Thoracic aorta (tissue), 2 donors: ENCODE results near the gene PHKA2. TPM values are rescaled to one million over a fixed set of nuclear protein-coding genes. Genes with fewer than 3 reads are reported as not detected.

Source experiments
- ATAC-seq: fragments of 150-250 bp; one replicate; pipeline ENCODE4 v1.8.0; 2017; ENCODE audit warnings: low read depth; ENCODE audit not compliant: insufficient number of reproducible peaks, low FRiP score
- DNase-seq: peaks from one replicate; pipeline ENCODE4 v3.0.0-alpha.2; 2020; ENCODE audit warnings: low spot score
- H3K27ac ChIP-seq, 2 donors: fragments of 200-600 bp; sonication (generic); 1 replicate in 1 of 2; 2 replicates in 1 of 2; pipeline ENCODE4 v1.5.1; 2016; ENCODE audit warnings: mild to moderate bottlenecking in 2 of 2, moderate library complexity in 2 of 2
- H3K27me3 ChIP-seq: fragments of 200-600 bp; sonication (generic); replicated peaks from 2 replicates; pipeline ENCODE4 v1.6.0; 2016; ENCODE audit warnings: mild to moderate bottlenecking; ENCODE audit not compliant: insufficient read depth
- H3K36me3 ChIP-seq: fragments of 200-600 bp; sonication (generic); one replicate; pipeline ENCODE4 v1.5.1; 2016
- H3K4me1 ChIP-seq, 2 donors: fragments of 200-600 bp; sonication (generic); 1 replicate in 1 of 2; 2 replicates in 1 of 2; pipeline versions ENCODE4 v1.5.1 to v1.6.0; 2016; ENCODE audit warnings: low read depth in 2 of 2, mild to moderate bottlenecking in 1 of 2; ENCODE audit not compliant: control insufficient read depth in 1 of 2
- H3K4me3 ChIP-seq: fragments of 200-600 bp; sonication (generic); 2 replicates; pipeline ENCODE4 v1.5.1; 2016; ENCODE audit warnings: mild to moderate bottlenecking
- H3K9me3 ChIP-seq: fragments of 200-600 bp; sonication (generic); 2 replicates; pipeline ENCODE4 v1.5.1; 2016
- CTCF ChIP-seq: fragments of 200-600 bp; sonication (generic); IDR thresholded peaks from one replicate; pipeline ENCODE4 v1.5.1; 2019; ENCODE audit warnings: antibody characterized with exemption
- total RNA-seq, 2 donors: library from RNA; depleted of rRNA; stranded (reverse); fragments of >200 nt; gene quantifications; one replicate each; pipeline versions ENCODE4 v1.1.0 to v1.2.3, GENCODE V29; 2016

The PHKA2 gene
- total RNA-seq, 2 donors from 2014 or later = 26.5 to 28.3 TPM

- ATAC-seq = no peak
- Histone ChIP-seq H3K27me3 (no peaks in the 10 kb centered on the region), H3K36me3 (no peaks in the 10 kb centered on the region), H3K27ac (peak overlapping the region; percentile 38 to 41), H3K4me1 (peaks cover 14 to 43% of the 10 kb centered on the region in 2 donors), H3K9me3 (no peaks in the 10 kb centered on the region), H3K4me3 (no peak overlapping the region)
- DNase-seq = no peak
- no peak for TF ChIP-seq CTCF
These were observed 94.4 kb downstream of the PHKA2 start for GRCh38 chrX:18889346-18890048.

- DNase-seq (no peak), ATAC-seq (no peak)
- TF ChIP-seq CTCF = no peak
- H3K36me3 ChIP-seq = no peaks in the 10 kb centered on the region
- H3K4me1 ChIP-seq = peaks cover 14 to 52% of the 10 kb centered on the region in 2 donors
- H3K27ac ChIP-seq = peak overlapping the region; percentile 92 to 95
- H3K9me3 ChIP-seq = no peaks in the 10 kb centered on the region
- no peaks in the 10 kb centered on the region for H3K27me3 ChIP-seq
- no peak overlapping the region for H3K4me3 ChIP-seq
These were observed 95.6 kb downstream of the PHKA2 start for GRCh38 chrX:18888281-18888680.

- peak overlapping the region; percentile 92 to 95 for H3K27ac ChIP-seq
- H3K4me3 ChIP-seq = peak overlapping the region; percentile 64
- no peaks in the 10 kb centered on the region for H3K36me3 ChIP-seq
- no peak for ATAC-seq
- TF ChIP-seq CTCF = no peak
- DNase-seq = no peak
- no peaks in the 10 kb centered on the region for H3K27me3 ChIP-seq
- H3K9me3 ChIP-seq = no peaks in the 10 kb centered on the region
- peaks cover 14 to 53% of the 10 kb centered on the region in 2 donors for H3K4me1 ChIP-seq
These were observed 96.1 kb downstream of the PHKA2 start for GRCh38 chrX:18887825-18888212.

GRCh38 chrX:18887177-18887824 is 96.6 kb downstream of the PHKA2 start:
- DNase-seq (no peak), ATAC-seq (no peak)
- Histone ChIP-seq H3K36me3 (no peaks in the 10 kb centered on the region), H3K4me3 (peak overlapping the region; percentile 64), H3K27me3 (no peaks in the 10 kb centered on the region), H3K4me1 (peaks cover 14 to 53% of the 10 kb centered on the region in 2 donors), H3K27ac (peak overlapping the region; percentile 92 to 95), H3K9me3 (no peaks in the 10 kb centered on the region)
- TF ChIP-seq CTCF = no peak

- no peaks in the 10 kb centered on the region for H3K36me3 ChIP-seq
- H3K4me1 ChIP-seq = peaks cover 14 to 53% of the 10 kb centered on the region in 2 donors
- no peaks in the 10 kb centered on the region for H3K27me3 ChIP-seq
- peak; percentile 55 for TF ChIP-seq CTCF
- H3K4me3 ChIP-seq = peak overlapping the region; percentile 64
- ATAC-seq (peak; percentile 50), DNase-seq (peak; percentile 45)
- peak overlapping the region; percentile 92 to 95 for H3K27ac ChIP-seq
- no peaks in the 10 kb centered on the region for H3K9me3 ChIP-seq
These were observed 97.4 kb downstream of the PHKA2 start for GRCh38 chrX:18886344-18887161.
